Stimulated activated CD8-positive, alpha-beta memory T cell treated with anti-CD3 and anti-CD28 coated beads, Interleukin-12 subunit alpha, Interleukin-12 subunit beta, amount 100 ng/mL, for 24 hours (primary cell): ENCODE measurements around the gene TMEM198.

Experiments used
- DNase-seq: peaks from one replicate; pipeline ENCODE4 v3.0.0-alpha.2; 2020; ENCODE audit errors: extremely low read depth

Gene TMEM198

GRCh38 chr2:219578811-219579613 is 35.2 kb downstream of the TMEM198 start:
- no peak for DNase-seq

DNA sequence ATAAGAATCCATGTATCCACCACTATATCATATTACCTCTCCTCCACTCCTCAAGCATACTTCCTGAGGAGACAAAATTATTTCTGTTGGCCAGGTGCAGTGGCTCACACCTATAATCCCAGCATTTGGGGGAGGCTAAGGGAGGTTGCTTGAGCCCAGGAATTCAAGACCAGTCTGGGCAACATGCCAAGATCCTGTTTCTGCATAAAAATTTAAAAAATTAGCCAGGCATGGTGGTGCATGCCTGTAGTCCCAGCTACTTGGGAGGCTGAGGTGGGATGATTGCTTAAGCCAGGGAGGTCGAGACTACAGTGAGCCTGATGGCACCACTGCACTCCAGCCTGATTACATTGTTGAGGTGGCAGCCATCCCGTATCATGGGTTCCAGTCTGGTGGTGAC is 37.5 kb downstream of the TMEM198 start:
- DNase-seq = no peak

DNA sequence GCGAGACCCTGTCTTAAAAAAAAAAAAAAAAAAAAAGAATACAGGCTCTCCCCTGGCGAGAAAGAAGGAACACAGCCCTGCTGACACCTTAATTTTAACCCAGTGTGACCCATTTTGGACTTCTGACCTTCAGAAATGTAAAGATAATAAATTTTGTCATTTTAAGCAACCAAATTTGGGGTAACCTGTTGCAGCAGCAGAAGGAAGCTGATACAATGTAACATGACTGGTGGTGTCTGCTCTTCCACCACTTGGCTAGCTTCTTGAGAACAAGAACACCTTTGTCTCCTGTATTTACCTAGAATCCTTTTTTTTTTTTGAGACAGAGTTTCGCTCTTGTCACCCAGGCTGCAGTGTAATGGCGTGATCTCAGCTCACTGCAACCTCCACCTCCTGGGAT is 47.3 kb downstream of the TMEM198 start:
- DNase-seq = no peak

DNA sequence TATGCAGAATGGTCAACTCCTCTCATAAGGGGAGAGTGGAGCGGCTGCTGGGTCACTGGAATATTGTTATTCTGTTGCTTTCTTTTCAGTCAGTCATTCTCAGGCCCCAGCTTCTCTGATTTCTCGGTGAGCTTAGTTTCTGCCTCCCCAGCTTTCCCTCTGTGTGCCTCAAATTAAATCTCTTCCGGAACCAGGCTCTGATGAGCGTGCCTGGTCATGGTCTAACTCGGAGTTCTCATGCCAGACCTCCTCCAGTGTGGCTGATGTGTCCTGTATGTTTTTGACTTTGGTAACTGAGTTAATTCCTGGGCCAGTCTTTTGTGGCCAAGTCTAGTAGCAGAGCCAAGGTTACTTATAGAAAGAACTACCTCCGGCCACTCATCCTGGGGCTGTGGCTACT is 48.9 kb downstream of the TMEM198 start:
- DNase-seq = no peak

GRCh38 chr2:219593154-219593553 is 49.3 kb downstream of the TMEM198 start:
- no peak for DNase-seq

- no peak for DNase-seq
These were observed 51.4 kb downstream of the TMEM198 start for GRCh38 chr2:219595256-219595655.

DNA sequence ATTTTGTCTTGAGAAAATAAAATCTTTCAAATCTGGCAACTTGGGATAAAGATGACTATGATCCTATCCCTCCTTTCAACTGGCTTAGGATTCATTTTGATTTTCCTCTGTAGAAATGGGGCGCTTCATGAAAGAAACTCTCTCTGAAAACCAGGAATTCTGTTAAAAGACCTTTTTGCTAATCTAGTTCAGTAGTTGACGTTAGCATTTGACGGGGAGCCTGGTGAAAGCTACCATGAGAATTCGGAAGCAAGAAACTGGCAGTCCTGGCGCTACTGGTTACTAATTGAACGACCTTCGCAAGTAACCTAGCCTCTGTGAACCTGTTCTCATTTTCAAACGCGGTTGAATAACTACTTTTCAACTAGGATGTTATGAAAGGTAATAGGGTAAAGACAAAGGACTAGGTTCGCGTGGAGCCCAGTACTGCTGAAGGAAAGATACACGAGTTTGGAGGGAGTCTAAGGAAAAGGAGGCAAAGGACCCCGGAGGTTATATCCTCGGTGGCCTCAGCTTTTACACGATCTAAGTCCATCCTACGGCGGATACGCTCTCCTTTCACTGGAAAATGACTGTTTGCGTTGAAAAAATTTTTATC is 53.2 kb downstream of the TMEM198 start:
- no peak for DNase-seq

DNA sequence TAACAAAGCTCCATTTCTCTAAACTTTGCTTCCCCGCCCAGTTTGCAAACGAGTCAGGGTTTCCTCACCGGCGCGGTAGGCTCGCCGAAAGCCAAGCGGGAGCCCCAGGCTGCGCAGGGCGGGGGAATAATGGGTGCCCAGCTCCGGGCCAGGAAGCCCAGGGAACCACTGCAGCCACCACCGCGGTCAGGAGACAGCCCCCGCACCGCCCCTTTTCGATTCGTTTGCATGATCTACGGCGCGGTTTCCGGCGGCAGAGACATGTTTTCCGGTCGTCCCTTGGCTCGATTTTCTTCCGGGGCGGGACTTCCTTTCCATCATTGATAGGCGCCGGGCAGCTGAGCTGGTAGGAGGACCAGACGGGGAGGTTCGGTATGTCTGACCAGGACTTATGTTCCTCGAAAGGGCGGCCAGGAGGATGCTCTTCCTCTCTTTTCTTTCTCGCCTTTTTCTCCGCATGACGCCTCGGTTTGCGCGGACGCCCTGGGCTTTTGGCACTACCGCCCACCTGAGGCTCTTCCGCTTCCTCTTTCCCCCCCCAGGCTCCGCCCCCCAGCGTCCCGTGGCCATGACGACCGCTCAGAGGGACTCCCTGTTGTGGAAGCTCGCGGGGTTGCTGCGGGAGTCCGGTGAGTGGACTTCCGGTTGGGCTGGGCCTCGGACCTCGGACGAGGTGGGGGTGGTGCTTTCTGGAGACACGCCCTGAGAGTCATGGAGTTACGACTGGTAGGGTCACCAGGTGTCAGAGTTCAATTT is 53.9 kb downstream of the TMEM198 start, which contains the start of gene STK11IP:
STK11IP (plus strand) TSS at position 306 of the 756 bp plus-strand sequence; CDS start at position 569, 263 bp downstream.
- DNase-seq = peak; percentile 86

GRCh38 chr2:219598308-219599078 is 54.7 kb downstream of the TMEM198 start:
- no peak for DNase-seq
